Ammon's horn (tissue), 1 donor: Measurements from ENCODE around the gene GRHL1.
"Not testable (repeated sequence)": the region's sequence is repeated elsewhere in the genome, so short reads cannot be mapped to it uniquely, and the experiment has no call there.

Experiments
- DNase-seq: peaks from one replicate; pipeline ENCODE4 v3.0.0-alpha.2; 2016; ENCODE audit warnings: low spot score

GRHL1 gene

GRCh38 chr2:10009811-10010781 lies 58.6 kb downstream of the GRHL1 start:
- peak; percentile 39 for DNase-seq

GRCh38 chr2:10010861-10011605 lies 59.5 kb downstream of the GRHL1 start:
- not testable (repeated sequence) for DNase-seq

GRCh38 chr2:10011606-10012325 lies 60.3 kb downstream of the GRHL1 start:
- DNase-seq, result not testable (repeated sequence)

DNA sequence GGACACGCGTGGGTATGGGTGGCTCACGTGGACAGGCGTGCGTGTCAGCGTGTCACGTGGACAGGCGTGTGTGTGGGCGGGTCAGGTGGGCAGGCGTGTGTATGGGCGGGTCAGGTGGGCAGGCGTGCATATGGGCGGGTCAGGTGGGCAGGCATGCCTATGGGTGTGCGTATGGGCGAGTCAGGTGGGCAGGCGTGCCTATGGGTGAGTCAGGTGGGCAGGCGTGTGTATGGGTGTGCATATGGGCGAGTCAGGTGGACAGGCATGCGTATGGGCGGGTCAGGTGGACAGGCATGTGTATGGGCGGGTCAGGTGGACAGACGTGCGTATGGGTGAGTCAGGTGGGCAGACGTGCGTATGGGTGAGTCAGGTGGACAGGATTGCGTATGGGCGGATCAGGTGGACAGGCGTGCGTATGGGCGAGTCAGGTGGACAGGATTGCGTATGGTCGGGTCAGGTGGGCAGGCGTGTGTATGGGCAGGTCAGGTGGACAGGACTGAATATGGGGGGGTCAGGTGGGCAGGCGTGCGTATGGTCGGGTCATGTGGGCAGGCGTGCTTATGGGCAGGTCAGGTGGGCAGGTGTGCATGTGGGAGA lies 61.0 kb downstream of the GRHL1 start:
- DNase-seq, result not testable (repeated sequence)

DNA sequence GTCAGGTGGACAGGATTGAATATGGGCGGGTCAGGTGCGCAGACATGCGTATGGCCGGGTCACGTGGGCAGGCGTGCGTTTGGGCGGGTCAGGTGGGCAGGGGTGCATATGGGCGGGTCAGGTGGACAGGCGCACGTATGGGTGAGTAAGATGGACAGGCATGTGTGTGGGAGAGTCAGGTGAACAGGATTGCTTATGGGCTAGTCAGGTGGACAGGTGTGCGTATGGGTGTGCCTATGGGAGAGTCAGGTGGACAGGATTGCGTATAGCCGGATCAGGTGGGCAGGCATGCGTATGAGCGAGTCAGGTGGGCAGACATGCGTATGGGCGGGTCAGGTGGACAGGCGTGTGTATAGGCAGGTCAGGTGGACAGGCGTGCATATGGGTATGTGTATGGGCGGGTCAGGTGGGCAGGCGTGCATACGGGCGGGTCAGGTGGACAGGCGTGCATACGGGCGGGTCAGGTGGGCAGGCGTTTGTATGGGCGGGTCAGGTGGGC lies 61.5 kb downstream of the GRHL1 start:
- no peak for DNase-seq

- DNase-seq, result not testable (repeated sequence)
These were observed 62.3 kb downstream of the GRHL1 start for GRCh38 chr2:10013651-10014417.

DNA sequence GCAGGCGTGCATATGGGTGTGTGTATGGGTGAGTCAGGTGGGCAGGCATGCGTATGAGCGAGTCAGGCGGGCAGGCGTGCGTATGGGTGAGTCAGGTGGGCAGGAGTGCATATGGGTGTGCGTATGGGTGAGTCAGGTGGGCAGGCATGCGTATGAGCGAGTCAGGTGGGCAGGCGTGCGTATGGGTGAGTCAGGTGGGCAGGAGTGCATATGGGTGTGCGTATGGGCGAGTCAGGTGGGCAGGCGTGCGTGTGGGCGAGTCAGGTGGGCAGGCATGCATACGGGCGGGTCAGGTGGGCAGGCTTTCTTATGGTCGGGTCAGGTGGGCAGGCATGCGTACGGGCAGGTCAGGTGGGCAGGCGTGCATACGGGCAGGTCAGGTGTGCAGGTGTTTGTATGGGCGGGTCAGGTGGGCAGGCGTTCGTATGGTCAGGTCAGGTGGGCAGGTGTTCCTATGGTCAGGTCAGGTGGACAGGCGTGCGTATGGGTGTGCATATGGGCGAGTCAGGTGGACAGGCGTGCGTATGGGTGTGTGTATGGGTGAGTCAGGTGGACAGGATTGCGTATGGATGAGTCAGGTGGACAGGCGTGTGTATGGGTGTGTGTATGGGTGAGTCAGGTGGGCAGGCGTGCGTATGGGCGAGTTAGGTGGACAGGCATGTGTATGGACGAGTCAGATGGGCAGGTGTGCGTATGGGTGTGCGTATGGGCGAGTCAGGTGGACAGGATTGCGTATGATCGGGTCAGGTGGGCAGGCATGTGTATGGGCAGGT lies 63.1 kb downstream of the GRHL1 start:
- no peak for DNase-seq

DNA sequence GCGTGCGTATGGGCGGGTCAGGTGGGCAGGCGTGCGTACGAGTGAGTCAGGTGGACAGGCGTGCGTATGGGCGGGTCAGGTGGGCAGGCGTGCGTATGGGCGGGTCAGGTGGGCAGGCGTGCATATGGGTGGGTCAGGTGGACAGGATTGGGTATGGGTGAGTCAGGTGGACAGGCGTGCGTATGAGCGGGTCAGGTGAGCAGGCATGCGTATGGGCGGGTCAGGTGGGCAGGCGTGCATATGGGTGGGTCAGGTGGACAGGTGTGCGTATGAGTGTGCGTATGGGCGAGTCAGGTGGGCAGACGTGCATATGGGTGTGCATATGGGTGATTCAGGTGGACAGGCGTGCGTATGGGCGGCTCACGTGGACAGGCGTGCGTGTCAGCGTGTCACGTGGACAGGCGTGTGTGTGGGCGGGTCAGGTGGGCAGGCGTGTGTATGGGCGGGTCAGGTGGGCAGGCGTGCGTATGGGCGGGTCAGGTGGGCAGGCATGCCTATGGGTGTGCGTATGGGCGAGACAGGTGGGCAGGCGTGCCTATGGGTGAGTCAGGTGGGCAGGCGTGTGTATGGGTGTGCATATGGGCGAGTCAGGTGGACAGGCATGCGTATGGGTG lies 64.0 kb downstream of the GRHL1 start:
- DNase-seq, result not testable (repeated sequence)

GRCh38 chr2:10016001-10016801 lies 64.7 kb downstream of the GRHL1 start:
- DNase-seq, result no peak

GRCh38 chr2:10016802-10017258 lies 65.3 kb downstream of the GRHL1 start:
- DNase-seq, result no peak

DNA sequence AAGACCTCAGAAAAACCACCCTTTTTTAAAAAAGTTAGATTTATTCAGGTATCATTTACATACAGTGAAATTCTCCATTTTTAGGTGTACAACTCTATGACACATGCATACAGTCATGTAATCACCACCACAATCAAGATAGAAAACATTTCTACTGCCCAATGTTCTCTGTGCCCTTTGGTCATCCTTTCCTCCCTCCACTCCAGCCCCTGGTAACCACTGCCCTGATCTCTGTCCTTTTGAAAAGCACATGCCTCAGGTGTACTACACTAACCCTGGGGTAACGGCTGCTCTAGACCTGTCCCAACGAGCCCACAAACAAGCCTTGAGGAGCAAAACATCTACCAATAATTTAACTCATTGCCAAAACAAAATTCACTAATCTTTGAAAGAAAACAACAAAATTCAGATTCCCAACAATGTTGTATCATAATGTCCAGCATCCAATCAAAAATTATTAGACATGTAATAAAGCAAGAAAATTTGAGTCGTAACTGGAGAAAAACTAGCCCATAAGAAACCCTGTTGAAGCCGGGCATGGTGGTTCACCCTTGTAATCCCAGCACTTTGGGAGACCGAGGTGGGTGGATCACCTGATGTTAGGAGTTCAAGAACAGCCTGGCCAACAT lies 65.9 kb downstream of the GRHL1 start:
- DNase-seq, result no peak

DNA sequence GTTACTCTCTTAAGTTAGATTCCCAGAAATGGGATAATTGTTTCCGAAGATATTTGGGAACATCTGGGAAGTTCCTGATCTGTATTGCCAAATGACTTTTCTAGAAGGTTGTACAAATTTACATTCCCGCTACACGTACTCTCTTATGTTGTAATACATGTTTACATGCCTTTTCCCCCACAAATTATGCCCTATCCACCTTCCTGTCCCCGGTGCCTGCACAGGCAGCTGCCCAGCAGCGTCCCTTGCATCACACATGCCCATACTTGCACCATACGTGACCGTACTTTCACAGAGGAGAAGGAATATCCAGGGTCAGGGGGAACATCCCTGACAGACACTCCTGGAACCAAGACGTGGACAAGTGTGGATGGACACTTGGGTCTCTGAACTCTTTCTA lies 67.7 kb downstream of the GRHL1 start:
- DNase-seq, result no peak

- no peak for DNase-seq
These were observed 68.3 kb downstream of the GRHL1 start for GRCh38 chr2:10019602-10020400.

DNA sequence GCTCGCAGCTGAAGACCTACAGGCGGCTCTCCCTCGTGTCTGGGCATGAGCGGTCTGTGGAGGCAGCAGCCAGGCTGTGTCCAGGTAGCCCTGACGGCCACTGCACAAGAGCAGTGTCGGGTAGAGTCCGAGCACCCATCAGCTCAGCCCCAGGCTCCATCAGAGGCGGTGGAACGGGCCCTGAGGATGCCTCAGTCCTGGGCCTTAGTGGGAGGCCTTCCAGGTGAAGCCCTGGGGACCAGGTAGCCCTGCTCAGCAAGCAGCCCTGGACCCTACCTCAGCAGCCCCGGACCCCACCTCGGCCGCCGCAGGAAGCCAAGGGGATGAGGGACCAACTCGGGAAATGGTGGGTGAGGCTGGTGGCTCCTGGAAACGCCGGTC lies 70.5 kb downstream of the GRHL1 start:
- no peak for DNase-seq

- DNase-seq, result no peak
These were observed 71.0 kb downstream of the GRHL1 start for GRCh38 chr2:10022445-10022844.

DNA sequence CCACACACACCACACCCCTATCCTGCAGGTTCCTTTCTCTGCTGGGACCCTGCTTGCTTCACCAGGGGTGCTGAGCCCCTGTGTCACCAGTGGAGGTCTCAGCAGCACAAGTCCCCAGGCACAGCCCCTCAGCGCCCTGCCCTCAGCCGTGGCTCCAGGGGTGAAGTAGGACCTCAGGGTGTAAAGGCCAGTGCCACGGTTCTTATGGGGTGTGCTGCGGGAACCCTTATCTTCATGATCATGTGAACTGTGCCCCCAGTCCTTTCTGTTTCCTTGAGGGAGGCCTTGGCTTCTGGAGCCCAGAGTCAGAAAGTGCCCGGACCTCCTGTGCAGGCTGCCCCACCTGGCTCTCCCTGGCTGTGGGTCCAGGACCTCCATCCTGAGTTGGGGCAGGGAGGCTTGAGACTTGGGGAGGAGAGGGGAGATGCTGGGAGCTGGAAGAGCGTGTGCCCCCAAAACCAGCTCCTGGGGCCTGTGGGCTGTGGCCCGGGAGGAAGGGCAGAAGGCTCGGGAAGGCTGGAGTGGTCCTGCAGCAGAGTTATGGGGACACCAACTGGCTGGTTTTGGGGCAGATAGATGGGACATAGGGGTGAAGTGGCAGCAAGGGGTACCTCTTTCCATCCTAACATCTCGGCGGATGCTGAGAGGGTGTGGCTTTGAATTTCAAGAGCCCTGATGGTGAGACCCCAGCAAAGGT lies 71.6 kb downstream of the GRHL1 start:
- DNase-seq, result no peak
